RWPE2 (cell line): ENCODE measurements around the gene OAF.
A peak's percentile ranks its signal among the peaks of the same experiment; 100 is the strongest.

Experiments used
- ATAC-seq: fragments of 200-7000 bp; cut with Tn5 transposase; 3 replicates; pipeline ENCODE4 v1.9.1; 2021; ENCODE audit warnings: low read depth
- DNase-seq: peaks from one replicate; pipeline ENCODE4 v3.0.0-alpha.2; 2020; ENCODE audit warnings: low spot score
- H3K27ac ChIP-seq: fragments of 450-650 bp; 2 replicates; pipeline ENCODE4 v1.5.1; 2017; ENCODE audit warnings: mild to moderate bottlenecking; ENCODE audit not compliant: poor library complexity, severe bottlenecking
- H3K27me3 ChIP-seq: fragments of 250-450 bp; sonication (Bioruptor Pico); 2 replicates; pipeline ENCODE4 v1.5.1; 2021; ENCODE audit warnings: mild to moderate bottlenecking, moderate library complexity; ENCODE audit not compliant: insufficient read depth, poor library complexity, severe bottlenecking
- H3K36me3 ChIP-seq: fragments of 250-450 bp; sonication (Bioruptor Pico); 2 replicates; pipeline ENCODE4 v1.5.1; 2020; ENCODE audit warnings: low read depth, mild to moderate bottlenecking, moderate library complexity
- H3K4me1 ChIP-seq: fragments of 250-450 bp; sonication (Bioruptor Pico); 2 replicates; pipeline ENCODE4 v1.5.1; 2021; ENCODE audit warnings: mild to moderate bottlenecking, moderate library complexity; ENCODE audit not compliant: insufficient read depth, poor library complexity, severe bottlenecking
- H3K4me3 ChIP-seq: fragments of 250-450 bp; sonication (Bioruptor Pico); 2 replicates; pipeline ENCODE4 v1.5.1; 2021; ENCODE audit warnings: mild to moderate bottlenecking, moderate library complexity; ENCODE audit not compliant: severe bottlenecking
- H3K9me3 ChIP-seq: fragments of 250-450 bp; sonication (Bioruptor Pico); 2 replicates; pipeline ENCODE4 v1.5.1; 2021; ENCODE audit warnings: mild to moderate bottlenecking, moderate library complexity; ENCODE audit not compliant: severe bottlenecking
- TF ChIP-seq, protein P1 (sequence below): fragments of 450-650 bp; IDR thresholded peaks from one replicate; pipeline ENCODE4 v1.5.1; 2017; ENCODE audit warnings: mild to moderate bottlenecking, moderate library complexity; ENCODE audit not compliant: poor library complexity, severe bottlenecking

Gene OAF

DNA sequence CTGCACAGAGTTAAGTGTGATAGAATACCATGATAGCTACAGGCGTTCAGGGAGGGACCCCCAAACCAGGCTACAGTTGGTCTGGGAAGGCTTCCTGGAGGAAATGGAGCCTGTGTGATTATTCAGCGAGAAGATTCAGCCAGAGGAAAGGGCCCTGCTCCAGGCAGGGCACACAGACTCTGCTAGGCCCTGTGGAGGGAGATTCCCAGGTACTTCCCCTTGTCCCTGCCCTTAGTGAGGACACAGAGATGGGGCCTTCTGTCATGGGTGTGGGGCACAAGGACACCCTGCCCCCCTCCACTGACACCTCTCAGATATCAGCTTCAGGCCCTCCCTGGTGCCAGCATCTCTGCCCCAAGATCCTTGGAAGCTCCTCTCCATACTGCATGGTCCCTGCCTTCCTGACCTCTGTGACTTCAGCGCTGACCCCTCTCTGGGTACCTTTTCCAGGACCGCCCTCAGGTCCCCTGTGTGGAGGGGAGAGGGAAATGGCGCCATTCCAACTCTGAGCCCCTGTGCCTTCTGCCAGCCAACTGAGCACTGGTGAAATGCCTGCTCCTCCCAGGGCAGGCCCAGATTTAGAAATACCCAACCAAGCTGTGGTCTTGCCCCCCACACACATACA, 16.5 kb downstream of the OAF start:
- H3K27me3 ChIP-seq = no peaks in the 10 kb centered on the region
- H3K27ac ChIP-seq = no peak overlapping the region
- H3K4me1 ChIP-seq = no peaks in the 10 kb centered on the region
- H3K36me3 ChIP-seq = no peaks in the 10 kb centered on the region
- DNase-seq (no peak), ATAC-seq (no peak)
- no peak overlapping the region for H3K4me3 ChIP-seq
- H3K9me3 ChIP-seq = no peaks in the 10 kb centered on the region
- TF ChIP-seq, protein P1, sequence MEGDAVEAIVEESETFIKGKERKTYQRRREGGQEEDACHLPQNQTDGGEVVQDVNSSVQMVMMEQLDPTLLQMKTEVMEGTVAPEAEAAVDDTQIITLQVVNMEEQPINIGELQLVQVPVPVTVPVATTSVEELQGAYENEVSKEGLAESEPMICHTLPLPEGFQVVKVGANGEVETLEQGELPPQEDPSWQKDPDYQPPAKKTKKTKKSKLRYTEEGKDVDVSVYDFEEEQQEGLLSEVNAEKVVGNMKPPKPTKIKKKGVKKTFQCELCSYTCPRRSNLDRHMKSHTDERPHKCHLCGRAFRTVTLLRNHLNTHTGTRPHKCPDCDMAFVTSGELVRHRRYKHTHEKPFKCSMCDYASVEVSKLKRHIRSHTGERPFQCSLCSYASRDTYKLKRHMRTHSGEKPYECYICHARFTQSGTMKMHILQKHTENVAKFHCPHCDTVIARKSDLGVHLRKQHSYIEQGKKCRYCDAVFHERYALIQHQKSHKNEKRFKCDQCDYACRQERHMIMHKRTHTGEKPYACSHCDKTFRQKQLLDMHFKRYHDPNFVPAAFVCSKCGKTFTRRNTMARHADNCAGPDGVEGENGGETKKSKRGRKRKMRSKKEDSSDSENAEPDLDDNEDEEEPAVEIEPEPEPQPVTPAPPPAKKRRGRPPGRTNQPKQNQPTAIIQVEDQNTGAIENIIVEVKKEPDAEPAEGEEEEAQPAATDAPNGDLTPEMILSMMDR = no peak

DNA sequence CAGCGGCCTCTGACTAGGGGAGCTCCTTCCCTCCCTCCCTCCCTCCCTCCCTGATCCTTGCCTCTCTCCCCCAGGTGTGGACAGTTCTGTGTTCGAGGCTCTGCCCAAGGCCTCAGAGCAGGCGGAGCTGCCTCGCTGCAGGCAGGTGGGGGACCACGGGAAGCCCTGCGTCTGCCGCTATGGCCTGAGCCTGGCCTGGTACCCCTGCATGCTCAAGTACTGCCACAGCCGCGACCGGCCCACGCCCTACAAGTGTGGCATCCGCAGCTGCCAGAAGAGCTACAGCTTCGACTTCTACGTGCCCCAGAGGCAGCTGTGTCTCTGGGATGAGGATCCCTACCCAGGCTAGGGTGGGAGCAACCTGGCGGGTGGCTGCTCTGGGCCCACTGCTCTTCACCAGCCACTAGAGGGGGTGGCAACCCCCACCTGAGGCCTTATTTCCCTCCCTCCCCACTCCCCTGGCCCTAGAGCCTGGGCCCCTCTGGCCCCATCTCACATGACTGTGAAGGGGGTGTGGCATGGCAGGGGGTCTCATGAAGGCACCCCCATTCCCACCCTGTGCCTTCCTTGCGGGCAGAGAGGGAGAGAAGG, 18.1 kb downstream of the OAF start:
- no peak overlapping the region for H3K4me3 ChIP-seq
- H3K27me3 ChIP-seq = no peaks in the 10 kb centered on the region
- ATAC-seq (no peak), DNase-seq (no peak)
- no peaks in the 10 kb centered on the region for H3K9me3 ChIP-seq
- TF ChIP-seq, protein P1 = no peak
- H3K4me1 ChIP-seq = no peaks in the 10 kb centered on the region
- no peak overlapping the region for H3K27ac ChIP-seq
- H3K36me3 ChIP-seq = no peaks in the 10 kb centered on the region

DNA sequence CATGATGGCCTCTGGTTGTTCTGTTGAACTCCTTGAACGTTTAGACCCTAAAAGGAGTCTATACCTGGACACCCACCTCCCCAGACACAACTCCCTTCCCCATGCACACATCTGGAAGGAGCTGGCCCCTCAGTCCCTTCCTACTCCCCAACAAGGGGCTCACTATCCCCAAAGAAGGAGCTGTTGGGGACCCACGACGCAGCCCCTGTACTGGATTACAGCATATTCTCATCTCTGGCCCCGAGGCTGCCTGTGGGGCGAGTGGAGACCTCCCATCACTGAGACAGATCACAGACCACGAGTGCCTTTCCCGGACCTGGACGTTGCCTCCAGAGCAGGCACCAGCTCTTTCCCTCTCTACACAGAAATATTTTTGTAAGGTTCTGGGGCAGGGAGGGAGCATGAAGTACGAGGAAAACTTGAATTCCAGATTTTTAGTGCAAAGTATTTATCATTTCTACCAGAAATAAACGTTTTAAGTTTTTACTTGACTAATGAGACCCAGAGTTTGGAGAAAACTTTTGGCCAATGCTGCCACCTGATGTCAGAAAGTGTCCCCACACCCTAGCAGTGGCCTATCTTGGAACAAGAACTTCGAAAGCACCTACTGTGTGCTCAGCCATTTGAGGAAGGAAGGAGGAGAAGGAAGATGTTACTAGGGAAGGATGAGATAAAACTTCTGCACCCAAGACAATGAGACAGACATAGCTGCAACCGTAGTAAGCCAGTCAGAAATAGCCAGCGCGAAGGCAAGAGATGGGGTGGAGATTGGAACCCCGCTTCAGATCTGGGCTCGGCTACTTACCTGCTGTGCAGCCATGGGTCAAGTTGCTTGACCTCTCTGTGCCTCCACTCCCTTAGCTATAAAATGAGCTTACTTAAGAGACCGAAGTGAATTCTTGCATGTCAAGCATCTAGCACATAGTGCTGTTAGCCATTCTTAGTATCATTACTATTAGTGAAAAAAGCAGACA, 18.9 kb downstream of the OAF start:
- Histone ChIP-seq H3K27me3 (no peaks in the 10 kb centered on the region), H3K36me3 (no peaks in the 10 kb centered on the region), H3K27ac (no peak overlapping the region), H3K4me1 (no peaks in the 10 kb centered on the region), H3K9me3 (no peaks in the 10 kb centered on the region), H3K4me3 (no peak overlapping the region)
- TF ChIP-seq, protein P1 = peak; percentile 59
- DNase-seq (no peak), ATAC-seq (no peak)

DNA sequence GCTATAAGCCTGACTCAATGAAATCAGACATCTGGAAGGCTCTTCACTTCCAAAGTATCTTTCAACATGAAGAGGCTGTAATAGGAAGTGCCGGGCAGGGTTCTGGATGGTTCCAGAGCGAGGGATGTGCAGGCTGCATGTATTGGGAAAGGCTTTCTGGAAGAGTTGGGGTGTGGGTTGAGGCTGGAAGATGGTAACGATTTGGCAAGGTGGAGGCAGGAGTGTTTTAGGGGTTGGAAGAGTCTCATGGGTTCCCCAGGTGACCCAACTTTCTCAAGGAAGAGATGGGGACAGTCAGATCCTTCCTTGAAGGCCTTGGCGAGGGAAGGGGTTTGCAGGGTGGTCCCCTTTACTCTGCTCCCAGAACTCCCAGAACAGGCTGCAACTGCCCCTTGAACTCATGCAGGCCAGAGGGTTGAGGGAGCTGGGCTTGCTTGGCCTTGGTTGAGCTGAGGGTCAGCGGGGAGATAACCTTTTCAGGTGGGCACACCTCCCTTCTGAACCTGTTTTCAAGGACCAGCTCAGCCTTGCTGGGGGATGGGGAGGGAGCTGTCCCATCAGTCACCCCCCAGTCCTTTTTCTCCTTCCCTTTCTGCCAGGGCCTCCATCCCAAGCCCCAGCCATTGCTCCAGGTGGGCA, 19.7 kb downstream of the OAF start:
- no peaks in the 10 kb centered on the region for H3K27me3 ChIP-seq
- TF ChIP-seq, protein P1 = no peak
- H3K4me1 ChIP-seq = peaks cover 4% of the 10 kb centered on the region
- no peak overlapping the region for H3K27ac ChIP-seq
- no peak overlapping the region for H3K4me3 ChIP-seq
- no peaks in the 10 kb centered on the region for H3K36me3 ChIP-seq
- H3K9me3 ChIP-seq = no peaks in the 10 kb centered on the region
- DNase-seq (no peak), ATAC-seq (no peak)
